SK-N-SH (cell line): Measurements from ENCODE around the gene RFX4. TPM values are rescaled to one million over a fixed set of nuclear protein-coding genes. Genes with fewer than 3 reads are reported as not detected.

Experiments used
- CTCF ChIA-PET: fragments of 300-600, 350-600 bp; formaldehyde crosslinking; extraction: SDS; loops from one replicate; lab custom pipeline; 2021; lab: Yijun Ruan, JAX
- POLR2A ChIA-PET: fragments of 350-600 bp; sonication (Branson Sonifier 250); formaldehyde crosslinking; extraction: SDS; loops from one replicate; lab custom pipeline; 2020; ENCODE audit warnings: antibody characterized with exemption, inconsistent platforms; lab: Yijun Ruan, JAX
- DNase-seq: peaks from one replicate; pipeline ENCODE4 v3.0.0; 2012
- H2AFZ ChIP-seq: fragments of 200-600 bp; sonication (generic); 2 replicates; pipeline ENCODE4 v1.8.1; 2016; ENCODE audit warnings: antibody characterized with exemption, mild to moderate bottlenecking, low read depth
- H3F3A ChIP-seq: fragments of 200-600 bp; sonication (generic); replicated peaks from 2 replicates; pipeline ENCODE3; 2016; ENCODE audit warnings: antibody characterized with exemption, mild to moderate bottlenecking; ENCODE audit not compliant: insufficient read depth
- H3K27ac ChIP-seq, 2 experiments: fragments of 200-500 bp in 1 of 2; fragments of 200-600 bp in 1 of 2; sonication (Bioruptor generic) in 1 of 2; sonication (generic), shearing (Covaris generic) in 1 of 2; 2 replicates each; pipeline versions ENCODE4 v1.5.1 to v1.6.1; 2014 to 2016; ENCODE audit warnings: low read depth in 2 of 2, inconsistent platforms in 1 of 2, low read length in 1 of 2, mild to moderate bottlenecking in 1 of 2, mixed read lengths in 1 of 2
- H3K27me3 ChIP-seq: fragments of 200-600 bp; sonication (generic), shearing (Covaris generic); 2 replicates; pipeline ENCODE4 v1.6.1; 2016; ENCODE audit warnings: mixed run types; ENCODE audit not compliant: insufficient read depth
- H3K36me3 ChIP-seq, 2 experiments: fragments of 200-500 bp in 1 of 2; fragments of 200-600 bp in 1 of 2; sonication (Bioruptor generic) in 1 of 2; sonication (generic) in 1 of 2; replicated peaks in 1 of 2; 2 replicates each; pipeline versions ENCODE3 to v1.5.1; 2014 to 2016; ENCODE audit warnings: low read length in 1 of 2, mild to moderate bottlenecking in 1 of 2; ENCODE audit not compliant: insufficient read depth in 2 of 2, control insufficient read depth in 1 of 2
- H3K4me1 ChIP-seq, 2 experiments: fragments of 200-500 bp in 1 of 2; fragments of 200-600 bp in 1 of 2; sonication (Bioruptor generic) in 1 of 2; sonication (generic), shearing (Covaris generic) in 1 of 2; 2 replicates each; pipeline versions ENCODE4 v1.5.1 to v1.6.1; 2014 to 2016; ENCODE audit warnings: low read depth in 1 of 2, low read length in 1 of 2, mixed run types in 1 of 2; ENCODE audit not compliant: insufficient read depth in 2 of 2, control insufficient read depth in 1 of 2
- H3K4me2 ChIP-seq: fragments of 200-600 bp; sonication (generic), shearing (Covaris generic); 2 replicates; pipeline ENCODE4 v1.6.1; 2017; ENCODE audit warnings: mixed run types
- H3K4me3 ChIP-seq, 2 experiments: fragments of 200-500 bp in 1 of 2; fragments of 200-600 bp in 1 of 2; sonication (Bioruptor generic) in 1 of 2; sonication (generic), shearing (Covaris generic) in 1 of 2; 2 replicates each; pipeline versions ENCODE4 v1.5.1 to v1.8.1; 2014 to 2016; ENCODE audit warnings: low read depth in 2 of 2, inconsistent platforms in 1 of 2, low read length in 1 of 2, mild to moderate bottlenecking in 1 of 2, mixed read lengths in 1 of 2, moderate library complexity in 1 of 2
- H3K79me2 ChIP-seq: fragments of 200-600 bp; sonication (generic); 2 replicates; pipeline ENCODE4 v1.8.1; 2017; ENCODE audit warnings: mild to moderate bottlenecking; ENCODE audit not compliant: insufficient read depth
- H3K9ac ChIP-seq: fragments of 200-600 bp; sonication (generic); 2 replicates; pipeline ENCODE4 v1.6.1; 2017; ENCODE audit warnings: mixed run types
- H3K9me2 ChIP-seq: fragments of 200-600 bp; sonication (generic); 2 replicates; pipeline ENCODE4 v1.6.1; 2017; ENCODE audit warnings: mixed run types
- H3K9me3 ChIP-seq: fragments of 200-600 bp; sonication (generic); 2 replicates; pipeline ENCODE4 v1.6.1; 2017; ENCODE audit warnings: mixed run types, mild to moderate bottlenecking, moderate library complexity
- H4K20me1 ChIP-seq: fragments of 200-600 bp; sonication (generic); 2 replicates; pipeline ENCODE4 v1.6.1; 2017; ENCODE audit warnings: mild to moderate bottlenecking, mixed run types; ENCODE audit not compliant: insufficient read depth
- ELF1 ChIP-seq: IDR thresholded peaks from 2 replicates; pipeline ENCODE4 v1.4.0; 2012
- EP300 ChIP-seq, 2 experiments: IDR thresholded peaks; 2 replicates each; pipeline versions ENCODE4 v1.4.0 to v1.6.1; 2012; ENCODE audit warnings: borderline replicate concordance in 1 of 2, low read depth in 1 of 2, low read length in 1 of 2
- FOXJ3 ChIP-seq: sonication (generic); formaldehyde crosslinking; IDR thresholded peaks from 2 replicates; pipeline ENCODE4 v1.5.1; 2020; ENCODE audit warnings: mild to moderate bottlenecking, missing genetic modification reagents
- RAD21 ChIP-seq: IDR thresholded peaks from 2 replicates; pipeline ENCODE4 v1.6.1; 2012; ENCODE audit warnings: mild to moderate bottlenecking, low read length
- RXRA ChIP-seq: IDR thresholded peaks from 2 replicates; pipeline ENCODE4 v1.4.0; 2012; ENCODE audit warnings: low read depth, mild to moderate bottlenecking, borderline replicate concordance
- SMC3 ChIP-seq: IDR thresholded peaks from 2 replicates; pipeline ENCODE4 v1.6.1; 2012; ENCODE audit warnings: low read depth, low read length, improper control_type of control experiment
- TAF1 ChIP-seq: IDR thresholded peaks from 2 replicates; pipeline ENCODE4 v1.6.1; 2012; ENCODE audit warnings: low read depth, mild to moderate bottlenecking, low read length, moderate library complexity, borderline replicate concordance
- TCF12 ChIP-seq: IDR thresholded peaks from 2 replicates; pipeline ENCODE4 v1.4.0; 2012
- TEAD4 ChIP-seq: IDR thresholded peaks from 2 replicates; pipeline ENCODE4 v1.4.0; 2012; ENCODE audit warnings: mild to moderate bottlenecking, borderline replicate concordance; ENCODE audit not compliant: insufficient read depth
- WGBS: methylation state at CpG from one replicate; pipeline ENCODE4 v1.1.6; 2017; ENCODE audit warnings: low lambda C conversion rate; 5-methylcytosine and 5-hydroxymethylcytosine counted together
- polyA plus RNA-seq, 3 experiments: library from polyadenylated mRNA; depleted of rRNA; stranded (reverse); fragments of >200 nt; gene quantifications; 2 replicates each; pipeline ENCODE4 v1.2.3, GENCODE V29; 2012
- TF ChIP-seq, protein P1 (sequence below): IDR thresholded peaks from 2 replicates; pipeline ENCODE4 v1.4.0; 2012; ENCODE audit warnings: low read depth
- TF ChIP-seq, protein P2 (sequence below): fragments of 200-600 bp; sonication (generic); IDR thresholded peaks from 2 replicates; pipeline ENCODE4 v1.6.1; 2017; ENCODE audit warnings: antibody characterized with exemption, mild to moderate bottlenecking, moderate library complexity
- TF ChIP-seq, protein P3 (sequence below): IDR thresholded peaks from 2 replicates; pipeline ENCODE4; 2012

RFX4 gene
- polyA plus RNA-seq, 1 of the 3 experiments (the other 2 are of a cell fraction), result not detected

DNA sequence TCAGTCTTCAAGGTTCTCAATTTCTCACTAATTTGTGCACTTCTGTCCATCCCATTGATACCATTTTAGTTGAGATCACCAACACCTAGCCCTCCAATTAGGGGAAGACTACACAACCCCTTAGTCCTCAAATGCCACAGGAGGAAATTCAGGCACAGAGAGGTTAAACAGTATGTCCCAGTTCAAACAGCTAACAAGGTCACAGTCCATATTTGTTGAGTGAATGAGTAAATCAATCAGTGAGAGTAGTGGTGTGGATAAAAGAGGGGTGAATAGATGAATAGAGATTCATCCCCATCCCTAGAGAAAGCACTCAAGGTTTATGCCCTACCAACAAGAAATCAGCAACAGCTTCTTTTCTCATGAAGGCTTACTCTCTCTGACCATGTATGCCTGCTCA, 97.5 kb downstream of the RFX4 start:
- no peak for DNase-seq
- Histone ChIP-seq H3F3A (no peaks in the 10 kb centered on the region), H3K36me3 (no peaks in the 10 kb centered on the region), H3K4me3 (no peak overlapping the region), H3K27me3 (no peaks in the 10 kb centered on the region), H2AFZ (no peak overlapping the region), H4K20me1 (no peaks in the 10 kb centered on the region), H3K79me2 (no peaks in the 10 kb centered on the region), H3K9ac (no peak overlapping the region), H3K9me2 (no peaks in the 10 kb centered on the region), H3K9me3 (no peaks in the 10 kb centered on the region), H3K27ac (no peak overlapping the region), H3K4me1 (no peaks in the 10 kb centered on the region; a peak in 1 of 4 replicates), H3K4me2 (no peak overlapping the region)
- POLR2A ChIA-PET, result no interaction called here
- CTCF ChIA-PET, result no interaction called here
- no peak for TF ChIP-seq EP300 (IDR thresholded peaks at IDR 0.05; ENCODE audit: borderline replicate concordance in 1 of 2, low read depth in 1 of 2, low read length in 1 of 2)
- no peak for TF ChIP-seq SMC3
- TF ChIP-seq FOXJ3 (CRISPR knock-in tag), result no peak
- no peak for TF ChIP-seq RXRA
- TF ChIP-seq RAD21, result no peak
- no peak for TF ChIP-seq TCF12
- TF ChIP-seq TAF1, result no peak
- TF ChIP-seq TEAD4, result no peak
- TF ChIP-seq, protein P1, sequence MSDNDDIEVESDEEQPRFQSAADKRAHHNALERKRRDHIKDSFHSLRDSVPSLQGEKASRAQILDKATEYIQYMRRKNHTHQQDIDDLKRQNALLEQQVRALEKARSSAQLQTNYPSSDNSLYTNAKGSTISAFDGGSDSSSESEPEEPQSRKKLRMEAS, result no peak

DNA sequence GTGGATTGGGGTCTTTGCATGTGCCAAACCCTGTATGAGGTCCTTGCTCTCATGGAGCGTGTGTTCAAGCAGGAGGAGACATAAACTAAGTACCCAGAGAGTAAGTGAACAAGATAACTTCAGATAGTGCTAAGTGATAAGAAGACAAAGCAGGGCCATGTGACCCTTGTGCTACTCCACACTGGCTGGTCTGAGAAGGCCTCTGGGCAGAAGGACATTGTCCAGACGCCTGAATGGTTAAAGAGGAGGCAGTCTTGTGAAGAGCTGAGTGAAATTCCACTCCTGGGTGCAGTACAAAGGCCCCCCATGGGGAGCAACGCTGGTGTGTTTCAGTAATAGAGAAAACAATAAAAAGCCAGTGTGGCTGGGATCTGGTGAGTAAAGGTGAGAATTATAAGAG, 98.4 kb downstream of the RFX4 start:
- POLR2A ChIA-PET, result no interaction called here

DNA sequence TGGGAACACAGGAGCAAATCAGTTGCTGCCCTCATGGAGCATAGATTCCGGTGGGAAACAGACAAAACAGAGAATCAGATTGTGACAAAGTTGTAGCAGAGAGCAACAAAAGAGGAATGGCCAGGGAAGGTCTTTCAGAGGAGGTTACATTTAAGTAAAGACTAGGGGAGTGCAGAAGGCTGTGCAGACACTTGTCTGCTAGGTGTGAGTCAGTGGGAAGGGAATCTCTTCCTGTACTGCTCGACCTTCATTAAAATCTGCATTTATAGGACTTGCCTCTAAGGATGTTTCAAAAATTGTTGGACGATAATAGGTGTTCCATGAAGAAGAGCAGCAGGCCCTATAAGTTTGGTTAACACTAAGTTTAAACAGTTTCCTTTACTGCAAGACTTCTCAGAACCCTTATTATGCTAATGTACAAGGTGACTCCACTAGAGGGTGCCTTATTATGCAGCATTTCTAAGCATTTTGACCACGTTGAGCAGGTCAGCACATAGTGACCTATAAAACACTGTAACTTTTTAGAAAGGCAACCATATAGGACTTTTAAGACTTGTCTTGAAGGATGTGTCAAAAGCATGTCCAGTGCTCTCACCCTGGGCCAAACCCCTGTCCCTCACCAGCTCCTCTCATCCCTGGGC, 99.9 kb downstream of the RFX4 start:
- no peak overlapping the region for H3K4me3 ChIP-seq
- no peaks in the 10 kb centered on the region for H3K27me3 ChIP-seq
- ChIA-PET POLR2A (no interaction called here), CTCF (no interaction called here)
- no peak overlapping the region for H3K27ac ChIP-seq
- H3K9me3 ChIP-seq, result no peaks in the 10 kb centered on the region
- no peaks in the 10 kb centered on the region for H3K79me2 ChIP-seq
- no peak for DNase-seq
- no peaks in the 10 kb centered on the region for H3K36me3 ChIP-seq
- no peak overlapping the region for H2AFZ ChIP-seq
- WGBS, result 54% methylated on average over 4 of the region's 4 CpGs
- H3K4me1 ChIP-seq, result no peaks in the 10 kb centered on the region
- H3K4me2 ChIP-seq, result no peak overlapping the region
- H4K20me1 ChIP-seq, result no peaks in the 10 kb centered on the region
- H3K9ac ChIP-seq, result no peak overlapping the region
- TF ChIP-seq, protein P2, sequence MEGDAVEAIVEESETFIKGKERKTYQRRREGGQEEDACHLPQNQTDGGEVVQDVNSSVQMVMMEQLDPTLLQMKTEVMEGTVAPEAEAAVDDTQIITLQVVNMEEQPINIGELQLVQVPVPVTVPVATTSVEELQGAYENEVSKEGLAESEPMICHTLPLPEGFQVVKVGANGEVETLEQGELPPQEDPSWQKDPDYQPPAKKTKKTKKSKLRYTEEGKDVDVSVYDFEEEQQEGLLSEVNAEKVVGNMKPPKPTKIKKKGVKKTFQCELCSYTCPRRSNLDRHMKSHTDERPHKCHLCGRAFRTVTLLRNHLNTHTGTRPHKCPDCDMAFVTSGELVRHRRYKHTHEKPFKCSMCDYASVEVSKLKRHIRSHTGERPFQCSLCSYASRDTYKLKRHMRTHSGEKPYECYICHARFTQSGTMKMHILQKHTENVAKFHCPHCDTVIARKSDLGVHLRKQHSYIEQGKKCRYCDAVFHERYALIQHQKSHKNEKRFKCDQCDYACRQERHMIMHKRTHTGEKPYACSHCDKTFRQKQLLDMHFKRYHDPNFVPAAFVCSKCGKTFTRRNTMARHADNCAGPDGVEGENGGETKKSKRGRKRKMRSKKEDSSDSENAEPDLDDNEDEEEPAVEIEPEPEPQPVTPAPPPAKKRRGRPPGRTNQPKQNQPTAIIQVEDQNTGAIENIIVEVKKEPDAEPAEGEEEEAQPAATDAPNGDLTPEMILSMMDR, result peak; percentile 45
- TF ChIP-seq ELF1 (no peak), SMC3 (peak; percentile 20; the same call in 1 of the 2 replicates), RAD21 (0 out of 2 replicates have a peak, but pooled peaks have one; percentile 8)
- H3F3A ChIP-seq, result no peaks in the 10 kb centered on the region
- no peaks in the 10 kb centered on the region for H3K9me2 ChIP-seq

More for the DNA sequence above, 98.4 kb downstream of the RFX4 start:
- no peaks in the 10 kb centered on the region for H3F3A ChIP-seq
- DNase-seq, result no peak
- 28% methylated on average over 3 of the region's 3 CpGs for WGBS
- no peaks in the 10 kb centered on the region for H3K36me3 ChIP-seq
- no peak overlapping the region for H3K4me3 ChIP-seq
- H3K9me3 ChIP-seq, result no peaks in the 10 kb centered on the region
- no peaks in the 10 kb centered on the region for H3K27me3 ChIP-seq
- H2AFZ ChIP-seq, result no peak overlapping the region
- no peaks in the 10 kb centered on the region for H3K79me2 ChIP-seq
- H3K4me1 ChIP-seq, result no peaks in the 10 kb centered on the region
- H3K4me2 ChIP-seq, result no peak overlapping the region
- CTCF ChIA-PET, result no interaction called here
- H3K9ac ChIP-seq, result no peak overlapping the region
- no peaks in the 10 kb centered on the region for H4K20me1 ChIP-seq
- TF ChIP-seq, protein P3, sequence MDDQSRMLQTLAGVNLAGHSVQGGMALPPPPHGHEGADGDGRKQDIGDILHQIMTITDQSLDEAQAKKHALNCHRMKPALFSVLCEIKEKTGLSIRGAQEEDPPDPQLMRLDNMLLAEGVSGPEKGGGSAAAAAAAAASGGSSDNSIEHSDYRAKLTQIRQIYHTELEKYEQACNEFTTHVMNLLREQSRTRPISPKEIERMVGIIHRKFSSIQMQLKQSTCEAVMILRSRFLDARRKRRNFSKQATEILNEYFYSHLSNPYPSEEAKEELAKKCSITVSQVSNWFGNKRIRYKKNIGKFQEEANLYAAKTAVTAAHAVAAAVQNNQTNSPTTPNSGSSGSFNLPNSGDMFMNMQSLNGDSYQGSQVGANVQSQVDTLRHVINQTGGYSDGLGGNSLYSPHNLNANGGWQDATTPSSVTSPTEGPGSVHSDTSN, result no peak
- H3K9me2 ChIP-seq, result no peaks in the 10 kb centered on the region
- no peak overlapping the region for H3K27ac ChIP-seq
